ENCODE data around the gene MATR3.
A peak's percentile ranks its signal among the peaks of the same experiment; 100 is the strongest.
"Not testable (repeated sequence)": the region's sequence is repeated elsewhere in the genome, so short reads cannot be mapped to it uniquely, and the experiment has no call there.

The MATR3 gene, protein sequence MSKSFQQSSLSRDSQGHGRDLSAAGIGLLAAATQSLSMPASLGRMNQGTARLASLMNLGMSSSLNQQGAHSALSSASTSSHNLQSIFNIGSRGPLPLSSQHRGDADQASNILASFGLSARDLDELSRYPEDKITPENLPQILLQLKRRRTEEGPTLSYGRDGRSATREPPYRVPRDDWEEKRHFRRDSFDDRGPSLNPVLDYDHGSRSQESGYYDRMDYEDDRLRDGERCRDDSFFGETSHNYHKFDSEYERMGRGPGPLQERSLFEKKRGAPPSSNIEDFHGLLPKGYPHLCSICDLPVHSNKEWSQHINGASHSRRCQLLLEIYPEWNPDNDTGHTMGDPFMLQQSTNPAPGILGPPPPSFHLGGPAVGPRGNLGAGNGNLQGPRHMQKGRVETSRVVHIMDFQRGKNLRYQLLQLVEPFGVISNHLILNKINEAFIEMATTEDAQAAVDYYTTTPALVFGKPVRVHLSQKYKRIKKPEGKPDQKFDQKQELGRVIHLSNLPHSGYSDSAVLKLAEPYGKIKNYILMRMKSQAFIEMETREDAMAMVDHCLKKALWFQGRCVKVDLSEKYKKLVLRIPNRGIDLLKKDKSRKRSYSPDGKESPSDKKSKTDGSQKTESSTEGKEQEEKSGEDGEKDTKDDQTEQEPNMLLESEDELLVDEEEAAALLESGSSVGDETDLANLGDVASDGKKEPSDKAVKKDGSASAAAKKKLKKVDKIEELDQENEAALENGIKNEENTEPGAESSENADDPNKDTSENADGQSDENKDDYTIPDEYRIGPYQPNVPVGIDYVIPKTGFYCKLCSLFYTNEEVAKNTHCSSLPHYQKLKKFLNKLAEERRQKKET

DNA sequence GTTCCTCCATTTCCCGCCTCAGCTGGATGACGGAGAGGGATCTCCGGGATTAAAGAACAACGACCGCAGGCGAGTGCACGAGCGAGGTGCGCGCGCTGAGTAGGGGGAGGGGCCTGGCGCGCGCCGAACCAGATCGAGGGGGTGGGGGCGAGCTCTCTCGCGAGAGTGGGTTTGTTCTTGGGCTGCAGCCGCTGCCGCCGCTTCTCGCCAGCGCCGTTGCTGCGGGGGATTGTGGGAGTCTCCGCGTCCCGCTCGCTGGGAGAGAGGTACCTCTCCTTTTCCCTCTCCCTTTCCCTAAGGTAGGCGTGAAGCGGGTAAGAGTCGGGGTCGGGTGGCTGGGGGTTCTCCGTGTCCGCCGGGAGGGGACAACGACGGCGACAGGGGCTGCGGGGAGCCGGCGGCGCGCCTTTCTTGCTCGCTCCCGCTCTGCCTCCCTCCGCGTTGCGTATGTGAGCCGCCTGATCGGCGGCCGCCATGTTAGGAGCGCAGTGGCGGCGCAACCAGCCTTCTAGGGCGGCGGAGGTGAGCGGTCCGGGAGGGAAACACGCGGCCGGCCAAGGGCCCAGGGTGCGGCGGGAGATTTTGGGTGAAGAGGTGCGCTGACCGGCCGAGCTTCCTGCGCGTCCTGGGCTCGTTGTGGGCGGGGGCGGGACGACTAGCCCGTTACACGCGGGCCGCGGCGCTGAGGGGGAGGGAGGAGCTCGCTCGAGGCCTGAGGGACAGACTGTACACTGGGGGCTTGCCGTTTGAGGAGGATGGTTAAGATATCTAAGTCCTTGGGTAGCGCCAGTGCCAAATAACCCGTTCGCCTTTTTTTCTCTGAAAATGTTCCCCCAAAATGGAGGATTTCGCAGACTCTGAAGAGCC lies at the start of gene MATR3:
Gene MATR3 (plus strand): TSS at position 234 of the 867 bp plus-strand sequence. CDS start 13,676 bp downstream, outside the sequence.
- DNase-seq (ENCODE audit: low read depth in 2 of 2), result peak; percentile 89 to 92

DNA sequence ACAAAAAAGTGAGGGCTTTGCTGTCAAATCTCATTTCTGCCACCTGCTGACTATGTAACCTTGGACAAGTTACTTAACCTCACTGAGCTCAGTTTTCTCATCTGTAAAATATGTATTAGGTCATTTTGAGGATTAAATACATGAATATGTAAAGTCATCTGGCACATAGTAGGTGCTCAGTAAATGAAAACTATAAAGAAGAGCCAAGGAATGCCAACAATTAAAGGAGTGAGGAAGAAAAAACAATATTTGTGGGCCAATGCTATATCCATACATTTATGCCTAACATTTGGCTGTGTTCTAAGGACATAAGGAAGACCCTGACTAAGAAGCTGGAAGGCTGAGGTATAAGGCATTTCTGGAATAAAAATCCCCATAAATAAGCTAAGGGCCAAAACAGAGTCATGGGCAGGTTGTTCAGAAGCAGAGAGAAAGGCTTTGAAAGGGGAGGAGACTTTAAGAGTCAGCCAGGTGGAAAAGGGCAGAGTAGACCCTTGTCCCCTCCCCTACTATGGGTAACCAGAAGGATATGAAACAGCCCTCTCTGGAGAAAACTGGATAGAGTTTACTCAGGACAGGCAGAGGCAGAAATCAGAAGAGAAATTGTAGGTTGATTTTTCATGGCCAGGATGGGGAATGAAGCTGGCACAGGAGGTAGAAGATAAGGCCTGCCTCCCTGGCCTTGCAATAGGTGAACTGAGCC lies 47.8 kb upstream of the MATR3 start:
- no peak for DNase-seq (ENCODE audit: low read depth in 2 of 2)

DNA sequence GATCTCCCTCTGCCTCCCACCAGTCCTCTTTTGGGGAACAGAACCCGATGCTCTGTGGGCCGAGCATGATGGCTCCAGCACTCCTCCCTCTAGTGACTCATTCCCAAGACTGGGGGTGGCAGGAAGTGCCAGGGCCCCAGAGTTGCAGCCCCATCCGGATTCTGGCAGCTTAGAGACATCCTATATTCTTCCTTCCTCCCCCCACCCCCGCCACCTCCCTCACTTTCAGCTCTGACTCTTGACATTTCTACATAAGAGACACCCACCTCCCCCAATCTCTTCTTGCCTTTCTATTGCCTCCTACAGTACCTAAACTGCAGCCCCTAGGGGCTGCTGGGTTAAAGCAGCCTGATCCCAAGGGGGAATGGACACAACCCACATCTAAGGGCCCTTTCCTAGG lies 47.1 kb upstream of the MATR3 start:
- peak; percentile 34 for DNase-seq (ENCODE audit: low read depth in 2 of 2)

DNA sequence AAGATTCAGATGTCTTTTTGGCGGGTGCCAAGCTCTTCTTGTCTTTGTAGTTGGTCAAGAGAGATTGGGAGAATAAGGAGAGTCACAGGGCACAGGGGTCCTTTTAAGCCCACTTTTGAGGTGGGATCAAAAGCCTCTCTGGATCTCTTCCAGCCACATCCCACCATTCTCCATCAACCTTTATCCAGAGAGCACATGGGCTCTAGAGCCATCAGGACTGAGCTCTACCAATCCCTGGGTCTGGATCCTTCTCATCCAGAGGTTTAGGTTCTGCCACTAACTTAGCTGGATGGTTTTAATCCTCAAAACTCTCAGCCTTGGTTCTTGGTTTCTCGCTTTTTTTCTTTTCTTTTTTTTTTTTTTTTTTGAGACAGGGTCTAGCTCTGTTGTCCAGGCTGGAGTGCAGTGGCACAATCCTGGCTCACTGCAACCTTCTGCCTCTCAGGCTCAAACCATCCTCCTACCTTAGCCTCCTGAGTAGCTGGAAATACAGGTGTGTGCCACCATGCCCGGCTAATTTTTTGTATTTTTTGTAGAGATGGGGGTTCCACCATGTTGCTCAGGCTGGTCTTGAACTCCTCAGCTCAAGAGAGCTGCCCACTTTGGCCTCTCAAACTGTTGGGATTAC lies 44.6 kb upstream of the MATR3 start:
- DNase-seq (ENCODE audit: low read depth in 2 of 2), result no peak

DNA sequence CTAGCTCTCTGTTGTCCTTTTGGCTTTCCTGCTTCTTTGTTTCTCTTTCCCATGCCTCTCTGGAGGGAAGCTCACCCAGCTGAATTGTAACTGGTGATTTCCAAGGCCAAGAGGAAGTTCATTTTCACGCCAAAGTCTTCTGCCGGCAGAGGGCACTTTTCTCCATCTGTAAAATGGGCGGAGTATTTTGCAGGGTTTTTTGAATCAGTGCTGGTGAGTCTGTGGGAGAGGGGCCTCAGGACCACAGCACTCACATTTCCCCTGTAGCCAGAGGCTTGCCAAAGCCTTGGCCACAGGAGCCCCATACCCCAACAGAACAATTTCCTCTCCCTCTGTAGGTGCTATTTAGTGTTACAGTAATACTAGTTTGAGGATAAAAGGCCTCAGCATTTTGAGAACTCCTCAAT lies 42.3 kb upstream of the MATR3 start:
- peak in 1 of 2 donors; percentile 28 for DNase-seq (ENCODE audit: low read depth in 2 of 2)

DNA sequence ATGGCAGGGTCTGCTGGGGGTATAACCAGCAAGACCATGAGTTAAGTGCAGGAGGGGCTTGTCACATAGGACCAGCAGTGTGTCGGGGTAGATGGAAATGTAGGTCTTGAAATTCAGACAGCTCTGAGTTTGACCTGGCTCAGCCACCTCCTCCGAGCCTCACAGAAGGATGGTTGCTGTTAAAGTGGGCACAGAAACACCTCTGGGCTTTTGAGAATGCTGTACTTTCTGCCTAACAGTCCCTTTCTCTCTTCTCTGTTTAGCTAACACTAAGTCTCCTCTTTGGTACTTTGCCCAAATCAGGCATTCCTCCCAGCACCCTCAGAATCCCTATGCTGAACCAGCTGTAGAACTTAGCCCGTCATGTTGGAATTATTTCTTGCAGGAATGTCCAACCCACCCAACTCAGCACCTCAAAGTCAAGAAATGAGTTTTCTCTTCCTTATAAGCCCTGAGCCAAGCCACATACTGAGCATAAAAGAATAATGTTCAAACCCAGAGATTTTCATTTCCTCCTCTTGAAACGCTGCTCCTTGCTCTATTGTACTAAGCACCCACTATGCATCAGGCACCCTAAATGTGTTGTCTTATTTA lies 41.7 kb upstream of the MATR3 start:
- no peak for DNase-seq (ENCODE audit: low read depth in 2 of 2)

DNA sequence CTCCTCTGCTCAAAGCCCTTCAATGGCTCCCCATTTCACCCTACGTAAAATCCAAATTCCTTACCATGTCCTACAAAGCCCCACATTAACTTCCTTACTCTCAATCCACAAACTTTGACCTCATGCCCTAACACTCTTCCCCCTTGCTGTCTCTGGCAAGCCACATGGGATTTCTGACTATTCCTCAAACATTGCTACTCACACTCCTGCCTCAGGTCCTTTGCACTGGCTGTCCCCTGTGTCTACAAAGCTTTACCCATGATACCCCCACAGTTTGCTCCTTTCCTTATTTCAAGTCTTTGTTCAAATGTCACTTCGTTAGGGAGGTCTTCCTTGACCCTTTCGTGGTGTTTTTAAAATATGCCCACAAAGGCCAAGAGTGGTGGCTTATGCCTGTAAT lies 40.4 kb upstream of the MATR3 start:
- no peak for DNase-seq (ENCODE audit: low read depth in 2 of 2)

DNA sequence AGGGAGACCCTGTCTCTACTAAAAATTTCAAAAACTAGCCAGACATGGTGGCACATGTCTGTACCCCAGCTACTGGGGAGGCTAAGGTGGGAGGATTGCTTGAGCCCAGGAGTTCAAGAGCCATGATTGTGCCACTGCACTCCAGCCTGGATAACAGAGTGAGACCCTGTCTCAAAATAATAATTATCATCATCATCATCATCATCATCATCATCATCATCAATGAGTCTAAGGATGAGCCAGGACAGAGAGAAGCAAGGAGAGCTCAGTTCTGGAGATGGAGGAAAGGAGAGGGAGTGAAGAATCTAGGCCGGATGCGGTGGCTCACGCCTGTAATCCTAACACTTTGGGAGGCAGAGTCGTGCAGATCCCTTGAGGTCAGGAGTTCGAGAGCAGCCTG lies 36.7 kb upstream of the MATR3 start:
- DNase-seq (ENCODE audit: low read depth in 2 of 2), result no peak

DNA sequence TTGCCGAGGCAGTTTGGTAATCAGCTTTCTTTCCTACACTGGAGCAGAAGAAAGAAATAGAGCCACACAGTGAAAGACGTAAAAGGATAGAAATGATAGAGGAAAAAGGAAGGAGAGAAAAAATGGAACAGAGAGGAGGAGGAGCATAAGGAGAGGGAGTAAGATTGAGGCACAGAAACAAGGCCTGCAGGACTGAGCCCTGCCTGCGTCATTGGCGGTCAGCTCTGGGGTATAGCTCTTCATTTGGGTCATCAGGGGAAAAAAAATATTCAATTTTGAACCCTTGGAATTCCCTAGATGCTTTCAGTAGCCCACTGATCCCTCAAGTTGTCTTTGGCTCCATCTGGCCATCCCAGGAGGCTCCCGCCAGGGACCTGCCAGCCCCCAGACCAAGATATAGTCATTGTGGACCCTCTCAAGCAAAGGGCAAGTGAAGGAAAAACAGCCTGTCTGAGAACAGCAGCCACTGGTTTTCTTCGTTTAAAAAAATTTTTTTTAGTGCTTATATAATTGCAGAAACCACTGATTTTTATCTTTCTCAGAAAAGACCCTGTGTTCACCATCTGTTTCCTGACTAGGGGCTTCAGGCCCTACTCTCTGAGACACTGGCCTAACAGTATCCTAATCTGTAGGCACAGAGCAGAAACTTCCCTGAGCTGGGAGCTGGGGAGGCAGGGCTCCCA lies 31.3 kb upstream of the MATR3 start:
- no peak for DNase-seq (ENCODE audit: low read depth in 2 of 2)

DNA sequence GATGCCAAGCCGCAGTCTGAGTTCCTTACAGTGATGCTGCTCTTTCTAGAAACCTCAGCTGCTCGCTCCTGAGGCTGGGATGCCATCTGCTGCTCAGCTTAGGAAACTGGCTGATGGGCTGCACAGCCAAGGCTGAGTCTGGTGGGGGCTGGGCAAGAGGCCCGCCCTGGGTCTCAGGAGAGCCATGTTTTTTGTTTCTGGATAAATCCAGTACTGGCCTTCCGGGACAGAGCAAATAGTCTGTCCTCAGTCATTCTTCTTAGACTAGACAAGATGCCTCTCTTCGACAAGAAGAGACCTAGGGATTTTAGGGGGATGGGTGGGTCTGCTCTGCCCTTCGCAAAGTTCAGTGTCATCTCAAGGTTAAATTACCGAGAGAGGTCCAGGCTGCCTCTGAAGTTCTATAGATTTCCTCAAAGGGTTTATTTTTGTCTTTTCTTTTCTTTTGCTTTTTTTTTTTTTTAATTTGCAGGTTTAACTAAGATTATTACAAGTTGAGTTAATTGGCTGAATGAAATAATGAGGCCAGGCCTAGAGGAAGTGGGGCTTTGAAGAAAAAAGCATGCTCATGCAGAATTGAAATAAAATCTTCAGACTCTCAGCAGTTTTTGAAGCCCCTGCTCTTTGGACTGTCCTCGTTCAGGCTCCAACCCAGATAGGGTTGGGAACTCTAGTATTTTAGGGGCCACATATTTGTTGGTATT lies 30.6 kb upstream of the MATR3 start:
- peak; percentile 38 to 55 for DNase-seq (ENCODE audit: low read depth in 2 of 2)

DNA sequence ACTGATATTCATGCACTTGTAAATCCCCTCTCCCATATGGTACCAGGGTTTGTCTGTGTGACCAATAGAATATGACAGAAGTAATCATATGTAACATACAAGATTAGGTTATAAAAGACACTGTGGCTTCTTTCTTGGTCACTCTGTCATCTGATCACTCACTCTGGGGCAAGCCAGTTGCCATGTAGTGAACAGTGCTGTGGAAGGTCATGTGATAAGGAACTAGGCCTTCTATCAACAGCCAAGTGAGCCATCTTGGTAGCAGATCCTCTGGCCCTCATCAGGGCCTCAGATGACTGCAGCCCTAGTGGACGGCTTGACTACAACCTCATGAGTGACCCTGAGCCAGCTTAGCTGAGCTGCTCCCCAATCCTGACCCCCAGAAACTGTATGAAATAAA lies 30.0 kb upstream of the MATR3 start:
- DNase-seq (ENCODE audit: low read depth in 2 of 2), result no peak

DNA sequence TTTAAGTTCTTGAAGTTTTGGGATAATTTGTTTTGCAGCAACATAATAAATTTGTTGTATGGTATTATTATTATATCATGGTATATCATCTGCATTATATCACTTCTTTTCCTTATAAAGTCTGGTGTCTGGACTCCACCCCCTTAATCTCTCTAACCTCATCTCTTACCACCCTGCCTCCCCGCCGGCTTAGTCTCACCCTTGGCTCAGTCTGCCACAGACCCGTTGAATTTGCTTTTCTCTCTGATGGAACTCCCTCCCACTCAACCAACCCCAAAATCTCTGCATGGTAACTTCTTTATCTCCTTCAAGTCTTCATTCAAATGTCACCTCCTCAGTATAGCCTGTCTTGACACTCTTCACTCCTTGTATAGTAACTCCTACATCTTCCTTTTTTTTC lies 29.6 kb upstream of the MATR3 start:
- DNase-seq (ENCODE audit: low read depth in 2 of 2), result no peak

DNA sequence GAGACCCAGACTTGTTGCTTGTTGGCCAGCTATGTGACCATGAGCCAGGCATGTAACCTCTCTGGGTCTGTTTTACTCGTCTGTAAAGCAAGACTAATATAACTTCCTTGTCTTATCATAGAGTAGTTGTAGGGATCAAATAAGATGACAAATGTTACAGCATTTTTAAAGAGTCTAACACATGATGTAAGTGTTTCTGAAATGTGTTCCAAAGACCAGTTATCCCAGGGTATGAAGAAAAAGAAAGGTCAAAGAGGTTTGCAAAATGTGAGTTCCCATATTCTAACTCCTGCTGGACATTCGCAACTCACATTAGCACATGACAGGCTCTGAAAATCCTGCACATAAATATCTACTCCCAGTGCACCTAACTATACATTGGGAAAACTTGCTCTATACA lies 28.5 kb upstream of the MATR3 start:
- no peak for DNase-seq (ENCODE audit: low read depth in 2 of 2)

DNA sequence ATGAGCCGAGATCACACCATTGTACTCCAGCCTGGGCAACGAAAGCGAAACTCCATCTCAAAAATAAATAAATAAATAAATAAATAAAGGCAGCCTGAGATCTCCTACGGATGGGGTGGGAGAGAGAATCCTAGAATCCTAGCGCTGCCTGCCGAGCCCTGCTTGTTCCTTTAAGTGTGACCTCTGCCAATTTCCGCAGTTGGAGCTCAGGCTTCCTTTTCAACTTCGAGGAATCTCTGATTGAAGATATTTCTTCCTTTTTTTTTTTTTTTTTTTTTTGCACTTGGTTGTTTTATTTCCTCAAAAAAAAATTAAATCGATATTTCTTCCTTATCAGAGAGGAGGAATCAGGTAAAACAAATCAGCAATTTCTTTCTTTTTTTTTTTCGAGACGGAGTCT lies 27.3 kb upstream of the MATR3 start:
- no peak for DNase-seq (ENCODE audit: low read depth in 2 of 2)

DNA sequence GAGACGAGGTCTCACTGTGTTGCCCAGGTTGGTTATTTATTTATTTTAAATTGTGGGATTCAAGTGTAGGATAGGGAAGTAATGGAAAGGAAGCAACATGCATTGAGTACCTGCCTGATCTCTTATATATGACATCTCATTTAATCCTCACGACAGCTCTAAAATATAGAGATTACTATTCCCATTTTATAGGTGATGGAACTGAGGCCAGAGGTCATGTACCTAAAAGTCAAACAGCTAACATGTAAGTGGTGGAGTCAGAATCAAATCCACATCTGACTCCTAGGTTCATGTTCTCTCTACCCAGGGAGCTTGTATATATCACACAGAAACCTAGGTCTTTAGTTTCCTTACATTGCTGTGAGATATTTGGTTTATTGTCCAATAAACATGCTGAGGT lies 26.1 kb upstream of the MATR3 start:
- no peak for DNase-seq (ENCODE audit: low read depth in 2 of 2)

DNA sequence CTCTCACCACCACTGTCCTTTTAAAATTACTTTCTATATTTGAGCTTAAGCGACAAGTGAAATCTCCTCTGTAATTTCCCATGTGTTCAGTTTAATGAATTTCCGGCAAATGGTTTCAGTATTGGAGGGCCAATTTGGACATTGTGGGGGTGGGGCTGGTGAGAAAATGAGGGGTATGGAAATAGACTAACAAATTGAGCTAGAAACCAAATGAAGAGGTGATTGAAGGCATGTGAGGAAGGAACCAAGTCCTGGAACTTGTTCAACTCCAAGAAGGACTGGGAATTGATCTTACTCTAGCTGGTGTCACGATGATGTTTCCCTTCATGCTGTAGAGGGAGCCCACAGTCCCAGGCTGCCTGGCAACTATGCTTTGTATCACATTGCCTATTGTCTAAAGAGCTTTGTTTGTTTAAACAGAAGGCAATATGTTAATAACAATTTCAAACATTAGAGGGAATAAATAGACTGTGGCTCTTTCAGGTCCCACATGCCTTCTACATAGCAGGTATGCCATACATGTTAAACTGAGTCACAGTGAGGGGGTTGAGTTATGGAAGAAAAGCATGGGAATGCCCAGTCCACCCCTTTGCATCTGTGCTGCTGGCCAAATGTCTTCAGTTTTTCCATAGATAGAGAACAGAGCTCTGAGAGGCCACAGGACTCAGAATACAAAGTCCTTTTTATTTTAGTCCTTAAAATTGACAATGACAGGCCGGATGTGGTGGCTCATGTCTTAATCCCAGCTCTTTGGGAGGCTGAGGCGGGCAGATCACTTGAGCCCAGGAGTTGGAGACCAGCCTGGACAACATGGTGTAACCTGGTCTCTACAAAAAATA lies 25.0 kb upstream of the MATR3 start:
- DNase-seq (ENCODE audit: low read depth in 2 of 2), result no peak

DNA sequence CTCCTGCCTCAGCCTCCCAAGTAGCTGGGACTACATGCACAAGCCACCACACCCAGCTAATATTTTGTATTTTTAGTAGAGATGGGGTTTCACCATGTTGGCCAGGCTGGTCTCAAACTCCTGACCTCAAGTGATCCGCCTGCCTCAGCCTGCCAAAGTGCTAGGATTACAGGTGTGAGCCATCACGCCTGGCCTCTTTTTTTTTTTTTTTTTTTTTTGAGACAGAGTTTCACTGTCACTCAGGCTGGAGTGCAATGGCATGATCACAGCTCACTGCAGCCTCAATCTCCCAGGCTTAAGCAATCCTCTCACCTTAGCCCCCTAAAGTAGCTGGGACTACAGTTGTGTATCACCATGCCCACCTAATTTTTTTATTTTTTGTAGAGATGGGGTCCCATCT lies 22.8 kb upstream of the MATR3 start:
- DNase-seq (ENCODE audit: low read depth in 2 of 2), result not testable (repeated sequence)

Data from stimulated activated CD4-positive, alpha-beta T cell treated with anti-CD3 and anti-CD28 coated beads, Interleukin-1b, Interleukin-23, amount 100 ng/mL, for 4 hours (primary cell).